HG02938 (cell line): ENCODE measurements around the gene CYBRD1.

Source experiments
- ATAC-seq: cut with Tn5 transposase; IDR thresholded peaks from one replicate; pipeline ENCODE4 v1.9.1; 2021; ENCODE audit warnings: mild to moderate bottlenecking, moderate library complexity; ENCODE audit not compliant: unreplicated experiment

The CYBRD1 gene

GRCh38 chr2:171595456-171595855 lies 73.2 kb downstream of the CYBRD1 start:
- no peak for ATAC-seq

DNA sequence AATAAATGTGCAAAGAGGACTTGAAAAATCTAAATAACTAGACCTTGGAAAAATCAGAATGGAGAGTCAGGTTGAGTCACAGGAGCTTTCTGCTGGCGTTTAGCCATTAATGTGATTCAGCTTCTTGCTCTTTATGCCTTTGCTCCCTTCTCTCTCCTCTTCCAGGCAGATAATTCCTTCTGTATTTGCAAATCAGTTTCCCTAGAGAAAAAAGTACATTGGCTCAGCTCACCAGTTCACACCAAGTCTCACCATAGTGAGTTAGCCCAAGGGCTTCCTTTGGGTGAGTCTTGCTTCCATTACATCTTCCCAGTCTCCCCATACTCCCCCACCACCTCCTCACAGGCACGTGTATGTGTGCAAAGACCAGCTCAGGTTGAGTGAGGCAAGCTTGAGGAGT lies 73.6 kb downstream of the CYBRD1 start:
- no peak for ATAC-seq

- peak; percentile 87 for ATAC-seq
Observed at GRCh38 chr2:171598713-171599319, 76.5 kb downstream of the CYBRD1 start.

GRCh38 chr2:171600126-171600525 lies 77.9 kb downstream of the CYBRD1 start:
- no peak for ATAC-seq

DNA sequence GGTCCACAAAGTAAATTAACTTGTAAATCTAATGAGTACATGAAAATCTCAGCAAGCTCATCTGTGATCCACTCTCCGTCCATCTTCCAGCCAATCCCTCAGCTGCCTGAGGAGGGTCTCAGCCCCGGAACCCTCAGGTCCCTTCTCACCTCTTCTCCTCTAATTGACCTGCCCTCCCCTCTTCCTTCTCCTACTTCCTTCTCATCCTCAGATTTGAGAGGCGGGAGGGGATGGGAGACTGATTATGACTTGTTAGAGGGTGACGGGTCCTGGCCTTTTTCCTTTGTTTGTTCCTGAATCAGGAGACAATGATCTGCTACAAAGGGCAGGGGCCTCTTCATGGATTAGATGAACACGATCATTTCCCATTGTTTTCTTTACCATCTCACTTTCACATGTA lies 80.1 kb downstream of the CYBRD1 start:
- no peak for ATAC-seq
